Ishikawa (cell line): ENCODE measurements around the gene POLR1H.

Source experiments
- CEBPB ChIP-seq: IDR thresholded peaks from 2 replicates; pipeline ENCODE4 v1.6.1; 2012
- CREB1 ChIP-seq: IDR thresholded peaks from 2 replicates; pipeline ENCODE4 v1.6.1; 2012; ENCODE audit warnings: low read depth
- EP300 ChIP-seq: IDR thresholded peaks from 2 replicates; pipeline ENCODE4 v1.6.1; 2012; ENCODE audit warnings: borderline replicate concordance
- FOXM1 ChIP-seq: IDR thresholded peaks from 2 replicates; pipeline ENCODE4 v1.6.1; 2012; ENCODE audit warnings: low read depth, borderline replicate concordance

DNA sequence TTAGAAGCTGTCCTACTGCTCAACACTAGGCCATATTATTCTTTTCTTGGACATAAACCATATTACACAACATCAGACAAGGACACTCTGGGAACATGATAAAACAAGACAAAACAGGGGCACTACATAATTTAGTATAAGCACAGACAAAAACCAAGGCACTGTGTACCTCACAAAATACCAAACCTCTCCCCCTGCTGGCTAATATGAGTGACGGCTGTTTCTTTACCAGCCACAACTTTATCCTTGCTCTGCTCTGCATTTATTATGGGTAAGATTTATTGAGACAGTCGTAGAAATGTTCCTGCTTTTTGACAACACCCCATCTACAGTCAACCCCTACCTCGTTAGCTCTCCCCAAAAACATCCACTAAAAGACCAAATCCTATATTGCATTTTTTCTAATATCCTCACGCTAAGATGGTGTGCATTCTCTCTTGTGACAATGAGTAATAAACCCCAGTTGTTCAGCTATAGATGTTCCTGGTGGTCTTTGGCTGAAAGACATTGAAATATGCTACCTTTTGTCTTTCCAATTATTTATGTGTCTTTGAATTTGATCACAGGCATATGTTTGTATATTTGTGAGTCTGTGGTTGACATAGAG is 23.8 kb upstream of the POLR1H start:
- no peak for TF ChIP-seq CREB1
- no peak for TF ChIP-seq EP300
- TF ChIP-seq CEBPB, result no peak
- no peak for TF ChIP-seq FOXM1
